Activated CD8-positive, alpha-beta T cell treated with anti-CD3 and anti-CD28 coated beads for 36 hours (primary cell): ENCODE results near the gene CD79A. TPM values are rescaled to one million over a fixed set of nuclear protein-coding genes. Genes with fewer than 3 reads are reported as not detected.

Source experiments
- ATAC-seq: fragments of 200-7000 bp; cut with Tn5 transposase; one replicate; pipeline ENCODE4 v1.10.0; 2021; ENCODE audit warnings: mild to moderate bottlenecking, moderate library complexity
- CTCF ChIA-PET: fragments of 350-600 bp; sonication (Branson Sonifier 250); formaldehyde crosslinking; loops from one replicate; lab custom pipeline; 2021; ENCODE audit warnings: antibody characterized with exemption; lab: Charles Lee
- POLR2A ChIA-PET: fragments of 350-600 bp; sonication (Branson Sonifier 250); formaldehyde crosslinking; loops from one replicate; lab custom pipeline; 2021; ENCODE audit warnings: antibody characterized with exemption; lab: Charles Lee
- DNase-seq: peaks from one replicate; pipeline ENCODE4 v3.0.0-alpha.2; 2020
- H3K27ac Mint-ChIP-seq: one replicate; pipeline ENCODE4 v1.8.0; 2021; ENCODE audit warnings: mild to moderate bottlenecking, mixed read lengths
- H3K27me3 Mint-ChIP-seq: one replicate; pipeline ENCODE4 v1.8.0; 2021; ENCODE audit warnings: mixed read lengths
- H3K36me3 Mint-ChIP-seq: one replicate; pipeline ENCODE4 v1.8.0; 2021; ENCODE audit warnings: low read depth, mixed read lengths
- H3K4me1 Mint-ChIP-seq: one replicate; pipeline ENCODE4 v1.8.0; 2021; ENCODE audit warnings: low read depth, mixed read lengths
- H3K4me3 Mint-ChIP-seq: one replicate; pipeline ENCODE4 v1.8.0; 2021; ENCODE audit warnings: mild to moderate bottlenecking, moderate library complexity, mixed read lengths
- H3K9me3 Mint-ChIP-seq: one replicate; pipeline ENCODE4 v1.8.0; 2021; ENCODE audit warnings: mixed read lengths
- CTCF ChIP-seq: fragments of 200-600 bp; IDR thresholded peaks from one replicate; pipeline ENCODE4 v1.8.0; 2022; ENCODE audit warnings: antibody characterized with exemption, mild to moderate bottlenecking
- intact Hi-C: fragments of 100-400 bp; cut with micrococcal nuclease; formaldehyde crosslinking; loops from one replicate; pipeline ENCODE4 v1.10.0; 2022
- total RNA-seq, 2 experiments: library from RNA; stranded (reverse); gene quantifications; one replicate each; pipeline ENCODE4 v1.2.3, GENCODE V29; 2021

Gene CD79A
- total RNA-seq, 2 experiments from 2014 or later = 19.3 to 21.0 TPM

DNA sequence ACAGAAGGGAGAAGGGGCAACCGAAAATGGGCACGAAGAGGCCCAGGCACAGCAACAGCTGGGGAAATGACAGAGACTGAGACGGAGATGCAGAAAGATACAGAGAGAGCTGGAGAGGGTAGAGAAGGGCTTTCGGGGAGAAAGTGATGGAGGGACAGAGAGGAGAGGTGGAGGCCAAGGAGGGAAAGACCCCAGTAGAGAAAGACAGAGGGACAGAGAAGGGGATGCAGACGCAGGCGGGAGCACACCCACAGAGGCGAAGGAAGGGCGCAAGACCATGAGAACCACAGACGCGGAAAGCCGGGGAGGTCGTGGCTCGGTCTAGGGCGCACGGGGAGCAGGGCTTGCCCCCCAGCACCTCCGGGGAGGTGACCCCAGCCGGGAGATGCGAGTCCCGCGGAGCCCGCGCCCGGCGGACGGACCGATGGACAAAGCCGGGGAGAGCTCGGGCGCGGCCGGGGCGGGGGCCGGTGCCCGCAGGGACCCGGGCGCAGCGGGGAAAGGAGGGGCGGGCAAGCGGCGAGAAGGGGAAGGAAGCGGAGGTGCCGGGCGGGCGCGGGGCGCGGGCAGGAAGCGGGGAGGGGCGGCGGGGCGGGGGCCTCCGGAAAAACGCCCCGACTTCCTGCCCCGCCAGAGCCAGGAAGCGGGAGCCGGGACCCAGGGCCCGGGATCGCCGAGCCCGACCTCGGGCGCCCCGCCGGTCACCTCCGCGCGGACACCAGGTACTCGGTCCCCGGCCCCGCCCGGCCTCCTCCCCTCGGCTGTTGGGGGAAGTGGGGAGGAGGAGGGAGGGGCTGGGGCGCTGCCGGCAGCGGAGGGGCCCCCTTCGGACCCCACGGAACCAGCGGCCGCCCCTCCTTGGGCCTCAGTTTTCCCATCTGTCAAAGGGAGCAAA lies 5.7 kb downstream of the CD79A start, which contains the start of gene ARHGEF1:
ARHGEF1 (plus strand) TSS at position 617 of the 895 bp plus-strand sequence. CDS start 4,899 bp downstream, outside the sequence.
- TF ChIP-seq CTCF = no peak
- peak; percentile 60 for DNase-seq
- CTCF ChIA-PET = interaction anchor here (1.2 to 6.3 kb wide), 2 partner anchors 9 to 68 kb away, joined by 3 to 61 read pairs; no protein-coding TSS in a partner anchor
- H3K27ac Mint-ChIP-seq = peak within 1 kb of the TSS; percentile 94
- H3K36me3 Mint-ChIP-seq = peaks cover 26% of the 10 kb centered on the region
- intact Hi-C loops = no loop called here
- H3K4me3 Mint-ChIP-seq = peak within 1 kb of the TSS; percentile 83
- ATAC-seq = no peak
- no peaks in the 10 kb centered on the region for H3K9me3 Mint-ChIP-seq
- H3K27me3 Mint-ChIP-seq = no peaks in the 10 kb centered on the region
- peaks cover 50% of the 10 kb centered on the region for H3K4me1 Mint-ChIP-seq
- POLR2A ChIA-PET = interaction anchor here (1.0 to 13.9 kb wide), 7 partner anchors 8 to 75 kb away, joined by 3 to 282 read pairs (median 7); partner anchors contain the start of genes CD79A and RPS19

GRCh38 chr19:41883463-41883820 lies 6.4 kb downstream of the CD79A start:
- Mint-ChIP-seq H3K4me3 (peak overlapping the region; percentile 73), H3K36me3 (peaks cover 31% of the 10 kb centered on the region), H3K9me3 (no peaks in the 10 kb centered on the region), H3K27ac (peak overlapping the region; percentile 94), H3K4me1 (peaks cover 49% of the 10 kb centered on the region), H3K27me3 (no peaks in the 10 kb centered on the region)
- ChIA-PET POLR2A (interaction anchor here (1.0 to 13.9 kb wide), 6 partner anchors 11 to 75 kb away, joined by 3 to 282 read pairs (median 33); partner anchors contain the start of genes CD79A and RPS19), CTCF (interaction anchor here (6.3 kb wide), 1 partner anchor 10 kb away, joined by 61 read pairs; no protein-coding TSS in a partner anchor)
- DNase-seq (peak; percentile 28), ATAC-seq (no peak)
- TF ChIP-seq CTCF = no peak
- intact Hi-C loops = no loop called here

DNA sequence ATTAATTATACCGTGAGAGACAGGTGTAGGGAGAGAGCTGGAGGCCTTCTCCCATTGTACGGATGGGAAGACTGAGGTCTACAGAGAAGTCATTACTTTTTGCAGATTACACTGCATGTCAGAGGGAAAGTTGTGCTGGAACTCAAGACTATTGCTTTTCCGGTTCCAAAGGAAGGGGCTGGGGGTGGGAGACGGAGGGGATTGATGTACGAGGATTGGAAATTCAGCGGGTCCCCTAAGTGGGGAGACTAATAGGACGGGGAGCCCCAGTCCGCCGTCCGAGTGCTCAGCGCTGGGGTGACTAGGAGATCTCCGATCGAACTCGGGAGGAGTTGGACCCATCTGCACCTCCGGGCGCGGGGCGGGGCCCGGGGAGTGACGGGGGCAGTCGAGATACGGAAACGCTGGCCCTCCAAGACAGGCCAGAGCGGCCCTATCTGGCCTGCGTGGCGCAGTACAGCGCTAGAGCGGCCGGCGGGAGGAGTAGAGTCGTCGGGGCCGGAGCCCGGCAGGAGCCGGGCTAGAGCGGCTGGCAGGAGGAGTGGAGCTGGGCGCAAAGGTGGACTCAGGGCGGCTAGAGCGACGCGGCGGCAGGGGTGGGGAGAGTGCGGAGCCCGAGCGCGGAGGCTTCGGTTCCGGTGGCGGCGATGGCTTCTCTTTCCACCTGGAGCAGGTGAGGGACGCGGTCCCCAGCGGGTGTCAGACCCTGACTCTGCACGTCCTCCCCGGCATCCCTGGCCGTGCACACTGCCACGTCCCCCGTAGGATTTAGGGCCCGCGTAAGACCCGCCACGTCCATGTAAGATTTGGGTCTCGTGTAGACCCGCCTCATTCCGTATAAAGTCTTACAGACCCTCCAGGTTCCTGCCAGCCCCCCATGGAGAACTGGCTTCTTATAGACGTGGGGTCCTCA lies 7.0 kb downstream of the CD79A start:
- CTCF ChIA-PET = interaction anchor here (0.8 to 6.3 kb wide), 5 partner anchors 10 to 89 kb away, joined by 3 to 61 read pairs (median 16); partner anchors contain the start of gene RPS19
- H3K4me3 Mint-ChIP-seq = peak overlapping the region; percentile 73
- peak; percentile 73 for ATAC-seq

More for the DNA sequence above, 7.0 kb downstream of the CD79A start:
- no peaks in the 10 kb centered on the region for H3K9me3 Mint-ChIP-seq
- DNase-seq = peak; percentile 94
- H3K4me1 Mint-ChIP-seq = peaks cover 50% of the 10 kb centered on the region
- intact Hi-C loops = no loop called here
- TF ChIP-seq CTCF = no peak
- no peaks in the 10 kb centered on the region for H3K27me3 Mint-ChIP-seq
- POLR2A ChIA-PET = interaction anchor here (0.9 to 13.9 kb wide), 14 partner anchors 12 to 75 kb away, joined by 3 to 282 read pairs (median 6); partner anchors contain the start of genes CD79A, RABAC1 and RPS19
- H3K27ac Mint-ChIP-seq = peak overlapping the region; percentile 94
- H3K36me3 Mint-ChIP-seq = peaks cover 37% of the 10 kb centered on the region
